Panc1 (cell line): ENCODE data around the gene PEF1.

ENCODE experiments used
- POLR2AphosphoS5 ChIP-seq: IDR thresholded peaks from 2 replicates; pipeline ENCODE4 v1.6.1; 2012; ENCODE audit warnings: mild to moderate bottlenecking, low read depth, low read length, moderate library complexity
- REST ChIP-seq, 2 experiments: IDR thresholded peaks; 2 replicates each; pipeline ENCODE4 v1.6.1; 2011 to 2012; ENCODE audit warnings: low read depth in 2 of 2, control low read depth in 1 of 2, low read length in 1 of 2, mild to moderate bottlenecking in 1 of 2, moderate library complexity in 1 of 2; ENCODE audit not compliant: insufficient read depth in 1 of 2
- TF ChIP-seq, protein P1 (sequence below): fragments of 450-650 bp; IDR thresholded peaks from 2 replicates; pipeline ENCODE4 v1.5.1; 2017; ENCODE audit warnings: mild to moderate bottlenecking

- TF ChIP-seq, protein P1, sequence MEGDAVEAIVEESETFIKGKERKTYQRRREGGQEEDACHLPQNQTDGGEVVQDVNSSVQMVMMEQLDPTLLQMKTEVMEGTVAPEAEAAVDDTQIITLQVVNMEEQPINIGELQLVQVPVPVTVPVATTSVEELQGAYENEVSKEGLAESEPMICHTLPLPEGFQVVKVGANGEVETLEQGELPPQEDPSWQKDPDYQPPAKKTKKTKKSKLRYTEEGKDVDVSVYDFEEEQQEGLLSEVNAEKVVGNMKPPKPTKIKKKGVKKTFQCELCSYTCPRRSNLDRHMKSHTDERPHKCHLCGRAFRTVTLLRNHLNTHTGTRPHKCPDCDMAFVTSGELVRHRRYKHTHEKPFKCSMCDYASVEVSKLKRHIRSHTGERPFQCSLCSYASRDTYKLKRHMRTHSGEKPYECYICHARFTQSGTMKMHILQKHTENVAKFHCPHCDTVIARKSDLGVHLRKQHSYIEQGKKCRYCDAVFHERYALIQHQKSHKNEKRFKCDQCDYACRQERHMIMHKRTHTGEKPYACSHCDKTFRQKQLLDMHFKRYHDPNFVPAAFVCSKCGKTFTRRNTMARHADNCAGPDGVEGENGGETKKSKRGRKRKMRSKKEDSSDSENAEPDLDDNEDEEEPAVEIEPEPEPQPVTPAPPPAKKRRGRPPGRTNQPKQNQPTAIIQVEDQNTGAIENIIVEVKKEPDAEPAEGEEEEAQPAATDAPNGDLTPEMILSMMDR = no peak
- TF ChIP-seq REST (IDR thresholded peaks at IDR 0.05; ENCODE audit: insufficient read depth in 1 of 2, low read depth in 2 of 2, low read length in 1 of 2) = no peak
- no peak for TF ChIP-seq POLR2AphosphoS5
Observed at GRCh38 chr1:31688233-31688918, 43.7 kb upstream of the PEF1 start.
